NCI-H1694 (cell line): ENCODE measurements around the gene AMER1.

Experiments
- DNase-seq: peaks from one replicate; lab custom pipeline; 2025; lab: John Stamatoyannopoulos, UW

Gene AMER1

DNA sequence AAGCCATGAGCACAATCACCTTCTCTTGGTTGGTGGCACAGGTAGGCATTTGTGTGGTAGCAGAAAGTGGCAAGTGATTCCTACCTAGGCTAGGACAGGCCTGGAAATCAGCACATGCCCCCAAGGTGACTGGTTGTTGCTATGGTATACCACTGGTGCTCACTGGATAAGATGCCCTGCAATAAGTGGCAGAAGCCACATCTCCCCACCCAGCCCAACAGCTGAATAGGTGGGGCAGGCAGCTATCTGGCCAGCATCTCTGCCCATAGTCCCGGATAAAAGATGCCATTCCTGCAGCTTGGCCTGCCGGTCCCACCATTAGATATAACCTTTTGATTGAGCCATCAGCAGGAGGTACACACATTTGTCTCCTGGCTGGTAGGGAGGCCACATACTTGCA, 21.1 kb downstream of the AMER1 start:
- DNase-seq = no peak

DNA sequence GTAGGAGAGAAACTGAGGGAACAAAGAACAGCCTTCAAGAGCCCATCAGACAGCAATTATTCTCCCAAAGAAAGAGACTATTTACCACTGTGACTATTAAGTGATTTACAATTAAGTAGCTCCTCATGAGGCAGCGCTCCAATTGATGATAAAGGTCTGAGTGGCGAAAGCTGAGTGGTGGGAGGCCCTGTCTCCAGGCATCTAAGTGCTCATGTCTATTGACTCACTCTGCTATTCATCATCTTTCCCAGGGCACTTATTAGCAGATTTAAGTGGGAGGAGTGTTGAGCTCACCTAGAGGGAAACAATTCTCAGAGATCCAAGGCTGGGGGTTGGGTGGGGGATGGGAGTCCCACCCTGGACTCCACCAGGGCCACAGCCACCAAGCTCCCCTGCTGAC, 23.3 kb downstream of the AMER1 start:
- DNase-seq = no peak

DNA sequence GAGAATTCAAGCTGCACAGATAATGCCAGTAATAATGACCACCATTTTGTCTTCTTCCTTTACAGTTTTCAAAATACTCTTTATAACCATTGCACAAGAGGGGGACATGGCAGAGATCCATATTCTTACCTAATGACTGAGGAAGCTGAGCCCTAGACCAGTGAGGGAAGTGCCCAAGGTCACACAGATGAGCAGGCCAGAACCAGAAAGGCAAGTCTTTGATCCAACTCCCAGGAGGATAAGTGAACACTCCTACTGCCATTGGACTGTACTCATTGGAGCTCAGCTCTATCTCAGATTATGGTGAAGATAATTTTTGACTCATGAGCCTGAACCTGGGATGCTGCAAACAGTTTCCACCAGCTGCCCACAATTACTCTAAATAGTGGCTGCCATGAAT, 28.6 kb downstream of the AMER1 start:
- no peak for DNase-seq

DNA sequence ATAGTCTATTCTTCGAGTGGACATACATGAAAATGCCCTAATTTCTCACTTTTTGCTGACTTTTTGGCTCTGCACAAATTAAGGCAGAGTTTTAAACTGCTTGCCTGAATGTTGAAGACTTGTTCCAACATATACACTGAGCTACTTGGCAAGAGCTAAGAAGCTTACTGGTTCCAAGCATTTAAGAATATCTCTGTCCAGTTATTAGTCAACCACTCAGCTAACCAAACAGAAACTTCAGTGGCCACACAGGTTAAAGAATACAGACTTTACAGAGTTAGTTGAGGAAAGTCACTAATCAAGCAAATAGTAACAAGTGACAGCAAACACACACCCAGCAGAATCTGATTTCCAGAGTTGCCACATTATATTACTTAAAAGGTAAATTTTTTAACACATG, 35.5 kb downstream of the AMER1 start:
- no peak for DNase-seq

- no peak for DNase-seq
Observed at GRCh38 chrX:64152857-64153256, 52.7 kb downstream of the AMER1 start.

DNA sequence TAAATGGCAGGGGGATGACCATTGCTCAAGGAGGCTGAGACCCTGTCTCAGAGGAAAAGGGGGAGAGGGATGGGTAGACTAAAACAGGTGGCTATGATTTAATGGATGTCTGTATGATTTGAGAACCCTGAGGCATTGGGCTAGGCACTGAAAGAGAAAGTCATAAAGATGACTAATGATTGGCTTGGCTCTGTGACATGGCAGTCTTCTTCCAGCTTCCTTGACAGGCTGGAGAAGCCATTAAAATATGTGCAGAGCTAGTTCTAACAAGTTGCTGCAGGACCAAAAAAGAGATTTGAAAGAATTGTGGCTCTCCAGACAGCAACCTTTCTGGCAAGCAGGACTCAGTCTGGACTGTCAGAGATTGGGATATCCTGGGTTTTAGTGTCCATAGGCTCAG, 53.6 kb downstream of the AMER1 start:
- DNase-seq = no peak

GRCh38 chrX:64150775-64151174, 54.7 kb downstream of the AMER1 start:
- DNase-seq = no peak
